Adrenal gland (tissue), 5 donors: ENCODE data around the gene EPHB6.

ENCODE experiments used
- CTCF ChIP-seq, 6 experiments: fragments of 450-650 bp in 4 of 6; fragments of 200-600 bp in 2 of 6; sonication (generic) in 1 of 6; IDR thresholded peaks; 1 replicate in 5 of 6; 2 replicates in 1 of 6; pipeline versions ENCODE4 v1.5.1 to v1.8.0; 2016 to 2021; ENCODE audit warnings: antibody characterized with exemption in 6 of 6, mild to moderate bottlenecking in 2 of 6, moderate library complexity in 1 of 6
- POLR2A ChIP-seq, 2 donors: fragments of 450-650 bp; IDR thresholded peaks; one replicate each; pipeline ENCODE4 v1.6.1; 2017; ENCODE audit warnings: antibody characterized with exemption in 2 of 2, mild to moderate bottlenecking in 2 of 2, moderate library complexity in 1 of 2
- donor health status: DM: no; HTN: no; CAD: no.

DNA sequence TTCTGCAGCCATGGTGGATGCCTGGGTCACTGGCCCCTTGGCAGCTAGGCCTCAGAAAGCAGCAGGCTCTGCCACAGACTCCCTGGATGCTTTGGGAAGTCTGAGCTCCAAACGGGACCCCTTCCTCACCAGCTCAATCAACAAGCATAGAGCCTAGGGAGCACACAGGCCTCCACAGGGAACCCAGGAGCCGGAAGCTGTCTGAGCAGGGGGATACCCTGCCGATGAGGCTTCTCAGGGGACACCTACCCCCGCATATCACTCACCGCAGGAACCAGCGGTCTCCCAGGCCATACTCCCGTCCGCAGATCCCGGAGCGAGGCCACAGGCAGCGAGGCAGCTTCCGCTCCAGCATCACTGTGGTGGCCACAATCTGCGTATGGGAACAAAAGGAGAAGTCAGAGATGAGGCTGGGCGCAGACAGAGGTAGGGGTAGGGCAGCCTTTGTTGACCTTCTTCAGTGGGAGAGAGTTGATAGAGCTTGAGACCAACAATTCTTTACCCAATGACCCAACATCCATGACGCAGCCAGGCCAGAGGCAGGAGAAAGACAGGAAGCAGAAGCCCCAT lies 17.3 kb downstream of the EPHB6 start:
- TF ChIP-seq CTCF (IDR thresholded peaks at IDR 0.05) (no peak), POLR2A (IDR thresholded peaks at IDR 0.05) (no peak)
